Panc1 (cell line): Measurements from ENCODE around the gene ARX. TPM values are rescaled to one million over a fixed set of nuclear protein-coding genes. Genes with fewer than 3 reads are reported as not detected.

Experiments used
- ATAC-seq: fragments of 200-7000 bp; cut with Tn5 transposase; 2 replicates; pipeline ENCODE4 v1.9.1; 2020; ENCODE audit warnings: mild to moderate bottlenecking, moderate library complexity
- BruUV-seq: library from RNA; stranded (reverse); fragments of 400-500 nt; replicated peaks from 2 replicates; lab custom pipeline; 2021; lab: Mats Ljungman, UMichigan
- CTCF ChIA-PET: fragments of 300-600 bp; sonication (Branson Sonifier 250); formaldehyde crosslinking; loops from one replicate; lab custom pipeline; 2022; ENCODE audit warnings: antibody characterized with exemption; lab: Charles Lee
- POLR2A ChIA-PET: fragments of 300-600 bp; sonication (Branson Sonifier 250); formaldehyde crosslinking; loops from one replicate; lab custom pipeline; 2022; ENCODE audit warnings: antibody characterized with exemption; lab: Charles Lee
- DNase-seq: peaks from one replicate; pipeline ENCODE4 v3.0.0-alpha.2; 2010; ENCODE audit warnings: low read depth, low spot score
- H3K27ac ChIP-seq: 2 replicates; pipeline ENCODE4 v1.5.1; 2011; ENCODE audit warnings: mild to moderate bottlenecking, low read length, inconsistent platforms
- H3K27me3 ChIP-seq: fragments of 200-500 bp; sonication (Bioruptor generic); 2 replicates; pipeline ENCODE4 v1.6.0; 2014; ENCODE audit warnings: low read length, inconsistent platforms; ENCODE audit not compliant: control insufficient read depth, insufficient read depth
- H3K36me3 ChIP-seq: fragments of 200-500 bp; sonication (Bioruptor generic); 2 replicates; pipeline ENCODE4 v1.5.1; 2014; ENCODE audit warnings: inconsistent platforms, mild to moderate bottlenecking, low read length, moderate library complexity; ENCODE audit not compliant: control insufficient read depth, insufficient read depth
- H3K4me1 ChIP-seq: 2 replicates; pipeline ENCODE4 v1.5.1; 2011; ENCODE audit warnings: inconsistent platforms, mild to moderate bottlenecking, low read length, moderate library complexity; ENCODE audit not compliant: control insufficient read depth, insufficient read depth
- H3K4me3 ChIP-seq, 2 experiments: 2 replicates each; pipeline ENCODE4 v1.5.1; 2011 to 2012; ENCODE audit warnings: low read depth in 2 of 2, low read length in 2 of 2, mild to moderate bottlenecking in 2 of 2, inconsistent platforms in 1 of 2, moderate library complexity in 1 of 2
- H3K9me3 ChIP-seq: fragments of 200-500 bp; sonication (Bioruptor generic); 2 replicates; pipeline ENCODE4 v1.5.1; 2014; ENCODE audit warnings: low read depth, mild to moderate bottlenecking, inconsistent platforms, low read length, moderate library complexity; ENCODE audit not compliant: control insufficient read depth, insufficient read depth
- POLR2AphosphoS5 ChIP-seq: IDR thresholded peaks from 2 replicates; pipeline ENCODE4 v1.6.1; 2012; ENCODE audit warnings: mild to moderate bottlenecking, low read depth, low read length, moderate library complexity
- SIN3A ChIP-seq: IDR thresholded peaks from 2 replicates; pipeline ENCODE4 v1.6.1; 2012; ENCODE audit warnings: low read depth, mild to moderate bottlenecking, low read length, moderate library complexity, borderline replicate concordance; ENCODE audit not compliant: insufficient read depth
- TCF7L2 ChIP-seq: IDR thresholded peaks from 2 replicates; pipeline ENCODE4 v1.6.1; 2011; ENCODE audit warnings: mild to moderate bottlenecking, low read depth, low read length, inconsistent platforms
- in situ Hi-C: cut with HindIII; loops from 2 replicates; pipeline ENCODE4 v1.10.0; 2016; ENCODE audit warnings: low sequenced_read_pairs, low pct_unique_long_range_greater_than_20kb
- intact Hi-C: fragments of 100-400 bp; cut with micrococcal nuclease; formaldehyde crosslinking; loops from one replicate; pipeline ENCODE4 v1.10.0; 2022; ENCODE audit not compliant: unreplicated experiment
- total RNA-seq: library from RNA; stranded (reverse); gene quantifications from one replicate; pipeline ENCODE4 v1.2.1, GENCODE V29; 2021; ENCODE audit not compliant: unreplicated experiment
- TF ChIP-seq, protein P1 (sequence below): fragments of 450-650 bp; IDR thresholded peaks from 2 replicates; pipeline ENCODE4 v1.5.1; 2017; ENCODE audit warnings: mild to moderate bottlenecking
- TF ChIP-seq, protein P2 (sequence below), 2 experiments: IDR thresholded peaks; 2 replicates each; pipeline ENCODE4 v1.6.1; 2011 to 2012; ENCODE audit warnings: low read depth in 2 of 2, control low read depth in 1 of 2, low read length in 1 of 2, mild to moderate bottlenecking in 1 of 2, moderate library complexity in 1 of 2; ENCODE audit not compliant: insufficient read depth in 1 of 2

The ARX gene
- total RNA-seq, 1 experiment from 2014 or later, result 0.15 TPM

DNA sequence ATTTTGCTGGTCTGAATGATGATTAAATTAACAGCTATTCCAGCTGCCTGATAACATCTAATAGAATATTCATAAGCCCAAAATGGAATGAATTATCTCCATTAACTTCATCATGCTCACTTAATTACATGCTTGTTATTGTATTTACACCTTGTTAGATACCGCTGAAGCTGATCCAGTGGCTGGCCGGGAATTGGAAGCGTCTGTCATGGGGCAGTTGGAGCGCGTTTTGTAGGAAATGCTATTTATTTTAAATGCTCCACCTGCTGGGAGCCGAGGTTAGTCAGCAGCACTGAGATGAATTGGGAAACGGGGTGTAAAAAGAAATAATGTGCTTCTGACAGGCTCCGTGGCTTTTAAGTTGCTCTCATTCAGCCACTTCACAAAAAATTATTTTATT is 25.2 kb downstream of the ARX start:
- intact Hi-C loops, result no loop called here
- Histone ChIP-seq H3K9me3 (no peaks in the 10 kb centered on the region), H3K36me3 (no peaks in the 10 kb centered on the region), H3K4me1 (no peaks in the 10 kb centered on the region), H3K4me3 (no peak overlapping the region), H3K27me3 (no peaks in the 10 kb centered on the region), H3K27ac (no peak overlapping the region)
- DNase-seq (no peak), ATAC-seq (no peak)
- in situ Hi-C loops, result no loop called here
- CTCF ChIA-PET, result interaction anchor here (0.6 kb wide), 1 partner anchor 17 kb away, joined by 3 read pairs; no protein-coding TSS in a partner anchor
- no TSS peak for BruUV-seq
- TF ChIP-seq, protein P1, sequence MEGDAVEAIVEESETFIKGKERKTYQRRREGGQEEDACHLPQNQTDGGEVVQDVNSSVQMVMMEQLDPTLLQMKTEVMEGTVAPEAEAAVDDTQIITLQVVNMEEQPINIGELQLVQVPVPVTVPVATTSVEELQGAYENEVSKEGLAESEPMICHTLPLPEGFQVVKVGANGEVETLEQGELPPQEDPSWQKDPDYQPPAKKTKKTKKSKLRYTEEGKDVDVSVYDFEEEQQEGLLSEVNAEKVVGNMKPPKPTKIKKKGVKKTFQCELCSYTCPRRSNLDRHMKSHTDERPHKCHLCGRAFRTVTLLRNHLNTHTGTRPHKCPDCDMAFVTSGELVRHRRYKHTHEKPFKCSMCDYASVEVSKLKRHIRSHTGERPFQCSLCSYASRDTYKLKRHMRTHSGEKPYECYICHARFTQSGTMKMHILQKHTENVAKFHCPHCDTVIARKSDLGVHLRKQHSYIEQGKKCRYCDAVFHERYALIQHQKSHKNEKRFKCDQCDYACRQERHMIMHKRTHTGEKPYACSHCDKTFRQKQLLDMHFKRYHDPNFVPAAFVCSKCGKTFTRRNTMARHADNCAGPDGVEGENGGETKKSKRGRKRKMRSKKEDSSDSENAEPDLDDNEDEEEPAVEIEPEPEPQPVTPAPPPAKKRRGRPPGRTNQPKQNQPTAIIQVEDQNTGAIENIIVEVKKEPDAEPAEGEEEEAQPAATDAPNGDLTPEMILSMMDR, result 0 out of 2 replicates have a peak, but pooled peaks have one; percentile 10
- TF ChIP-seq POLR2AphosphoS5 (no peak), TCF7L2 (no peak)
- TF ChIP-seq, protein P2, sequence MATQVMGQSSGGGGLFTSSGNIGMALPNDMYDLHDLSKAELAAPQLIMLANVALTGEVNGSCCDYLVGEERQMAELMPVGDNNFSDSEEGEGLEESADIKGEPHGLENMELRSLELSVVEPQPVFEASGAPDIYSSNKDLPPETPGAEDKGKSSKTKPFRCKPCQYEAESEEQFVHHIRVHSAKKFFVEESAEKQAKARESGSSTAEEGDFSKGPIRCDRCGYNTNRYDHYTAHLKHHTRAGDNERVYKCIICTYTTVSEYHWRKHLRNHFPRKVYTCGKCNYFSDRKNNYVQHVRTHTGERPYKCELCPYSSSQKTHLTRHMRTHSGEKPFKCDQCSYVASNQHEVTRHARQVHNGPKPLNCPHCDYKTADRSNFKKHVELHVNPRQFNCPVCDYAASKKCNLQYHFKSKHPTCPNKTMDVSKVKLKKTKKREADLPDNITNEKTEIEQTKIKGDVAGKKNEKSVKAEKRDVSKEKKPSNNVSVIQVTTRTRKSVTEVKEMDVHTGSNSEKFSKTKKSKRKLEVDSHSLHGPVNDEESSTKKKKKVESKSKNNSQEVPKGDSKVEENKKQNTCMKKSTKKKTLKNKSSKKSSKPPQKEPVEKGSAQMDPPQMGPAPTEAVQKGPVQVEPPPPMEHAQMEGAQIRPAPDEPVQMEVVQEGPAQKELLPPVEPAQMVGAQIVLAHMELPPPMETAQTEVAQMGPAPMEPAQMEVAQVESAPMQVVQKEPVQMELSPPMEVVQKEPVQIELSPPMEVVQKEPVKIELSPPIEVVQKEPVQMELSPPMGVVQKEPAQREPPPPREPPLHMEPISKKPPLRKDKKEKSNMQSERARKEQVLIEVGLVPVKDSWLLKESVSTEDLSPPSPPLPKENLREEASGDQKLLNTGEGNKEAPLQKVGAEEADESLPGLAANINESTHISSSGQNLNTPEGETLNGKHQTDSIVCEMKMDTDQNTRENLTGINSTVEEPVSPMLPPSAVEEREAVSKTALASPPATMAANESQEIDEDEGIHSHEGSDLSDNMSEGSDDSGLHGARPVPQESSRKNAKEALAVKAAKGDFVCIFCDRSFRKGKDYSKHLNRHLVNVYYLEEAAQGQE (IDR thresholded peaks at IDR 0.05; ENCODE audit: insufficient read depth in 1 of 2, low read depth in 2 of 2, low read length in 1 of 2), result no peak
- POLR2A ChIA-PET, result no interaction called here

GRCh38 chrX:24988314-24988713 is 27.5 kb downstream of the ARX start:
- no peaks in the 10 kb centered on the region for H3K9me3 ChIP-seq
- DNase-seq (no peak), ATAC-seq (no peak)
- CTCF ChIA-PET, result no interaction called here
- no TSS peak for BruUV-seq
- no peaks in the 10 kb centered on the region for H3K27me3 ChIP-seq
- in situ Hi-C loops (no loop called here), intact Hi-C loops (no loop called here)
- no peaks in the 10 kb centered on the region for H3K36me3 ChIP-seq
- TF ChIP-seq, protein P1, result no peak
- TF ChIP-seq, protein P2 (IDR thresholded peaks at IDR 0.05; ENCODE audit: insufficient read depth in 1 of 2, low read depth in 2 of 2, low read length in 1 of 2), result no peak
- no peak for TF ChIP-seq SIN3A
- no peak for TF ChIP-seq TCF7L2
- no peak for TF ChIP-seq POLR2AphosphoS5
- POLR2A ChIA-PET, result no interaction called here
- no peak overlapping the region for H3K4me3 ChIP-seq
- H3K27ac ChIP-seq, result no peak overlapping the region
- no peaks in the 10 kb centered on the region for H3K4me1 ChIP-seq
